IMR-90 (cell line): ENCODE measurements around the gene JMJD1C. TPM values are rescaled to one million over a fixed set of nuclear protein-coding genes. Genes with fewer than 3 reads are reported as not detected.

Experiments used
- ATAC-seq: fragments of 200-7000 bp; cut with Tn5 transposase; 2 replicates; pipeline ENCODE4 v1.9.1; 2020; ENCODE audit warnings: low read depth, mild to moderate bottlenecking, moderate library complexity
- BruUV-seq: library from RNA; stranded (reverse); fragments of 400-500 nt; replicated peaks from 2 replicates; lab custom pipeline; 2021; lab: Mats Ljungman, UMichigan
- CTCF ChIA-PET: fragments of 300-600 bp; formaldehyde crosslinking; extraction: SDS; loops from one replicate; lab custom pipeline; 2021; ENCODE audit warnings: antibody characterized with exemption; lab: Yijun Ruan, JAX
- POLR2A ChIA-PET: fragments of 300-600 bp; sonication (Branson Sonifier 250); formaldehyde crosslinking; loops from one replicate; lab custom pipeline; 2022; ENCODE audit warnings: antibody characterized with exemption; ENCODE audit not compliant: unreplicated experiment; lab: Charles Lee
- DNase-seq: peaks from one replicate; pipeline ENCODE4 v3.0.0; 2013
- H2AFZ ChIP-seq: replicated peaks from 2 replicates; pipeline ENCODE3; 2013; ENCODE audit warnings: low read length, mild to moderate bottlenecking; ENCODE audit not compliant: poor library complexity
- H2AK5ac ChIP-seq: 2 replicates; pipeline ENCODE4 v1.6.1; 2013; ENCODE audit warnings: low read depth, low read length, inconsistent platforms
- H2AK9ac ChIP-seq: replicated peaks from 2 replicates; pipeline ENCODE3; 2013; ENCODE audit warnings: mild to moderate bottlenecking, low read depth, low read length, moderate library complexity; ENCODE audit not compliant: poor library complexity
- H2BK120ac ChIP-seq: 2 replicates; pipeline ENCODE4 v1.6.1; 2013; ENCODE audit warnings: low read depth, low read length, inconsistent platforms
- H2BK15ac ChIP-seq: 3 replicates; pipeline ENCODE4 v1.6.1; 2013; ENCODE audit warnings: low read depth, low read length, inconsistent platforms
- H2BK20ac ChIP-seq: 2 replicates; pipeline ENCODE4 v1.6.1; 2013; ENCODE audit warnings: low read depth, mild to moderate bottlenecking, inconsistent platforms, low read length, moderate library complexity
- H2BK5ac ChIP-seq: 2 replicates; pipeline ENCODE4 v1.6.1; 2013; ENCODE audit warnings: mild to moderate bottlenecking, low read depth, low read length, inconsistent platforms; ENCODE audit not compliant: poor library complexity, severe bottlenecking
- H3K14ac ChIP-seq: replicated peaks from 2 replicates; pipeline ENCODE4 v1.6.1; 2013; ENCODE audit warnings: low read depth, low read length, inconsistent platforms
- H3K18ac ChIP-seq: 2 replicates; pipeline ENCODE4 v1.6.1; 2013; ENCODE audit warnings: low read depth, low read length, control low read depth
- H3K23ac ChIP-seq: 2 replicates; pipeline ENCODE4 v1.6.1; 2013; ENCODE audit warnings: low read depth, low read length, inconsistent platforms
- H3K27ac ChIP-seq: 2 replicates; pipeline ENCODE4 v1.5.1; 2013; ENCODE audit warnings: mild to moderate bottlenecking, control low read depth, low read length; ENCODE audit not compliant: insufficient read depth
- H3K27me3 ChIP-seq: 2 replicates; pipeline ENCODE4 v1.6.1; 2013; ENCODE audit warnings: low read length; ENCODE audit not compliant: control insufficient read depth, insufficient read depth
- H3K36me3 ChIP-seq: 2 replicates; pipeline ENCODE4 v1.6.1; 2013; ENCODE audit warnings: low read length, mixed read lengths; ENCODE audit not compliant: control insufficient read depth, insufficient read depth
- H3K4ac ChIP-seq: 2 replicates; pipeline ENCODE4 v1.6.1; 2013; ENCODE audit warnings: low read depth, low read length, inconsistent platforms
- H3K4me1 ChIP-seq: 2 replicates; pipeline ENCODE4 v1.6.1; 2013; ENCODE audit warnings: low read length, mixed read lengths; ENCODE audit not compliant: control insufficient read depth, insufficient read depth
- H3K4me2 ChIP-seq: 2 replicates; pipeline ENCODE4 v1.6.1; 2013; ENCODE audit warnings: low read depth, mild to moderate bottlenecking, control low read depth, low read length, moderate library complexity
- H3K4me3 ChIP-seq: 2 replicates; pipeline ENCODE4 v1.5.1; 2013; ENCODE audit warnings: low read depth, mild to moderate bottlenecking, control low read depth, low read length, moderate library complexity; ENCODE audit not compliant: insufficient read depth
- H3K56ac ChIP-seq: 2 replicates; pipeline ENCODE4 v1.6.1; 2013; ENCODE audit warnings: low read length, inconsistent platforms; ENCODE audit not compliant: insufficient read depth; ENCODE audit errors: extremely low read depth
- H3K79me1 ChIP-seq, 2 experiments: 2 replicates each; pipeline ENCODE4 v1.6.1; 2013; ENCODE audit warnings: low read length in 2 of 2, inconsistent platforms in 1 of 2, low read depth in 1 of 2
- H3K9ac ChIP-seq: 2 replicates; pipeline ENCODE4 v1.6.1; 2013; ENCODE audit warnings: low read depth, low read length, control low read depth
- H3K9me1 ChIP-seq: 2 replicates; pipeline ENCODE4 v1.6.1; 2013; ENCODE audit warnings: low read length, inconsistent platforms; ENCODE audit not compliant: insufficient read depth
- H3K9me3 ChIP-seq: 2 replicates; pipeline ENCODE4 v1.6.1; 2013; ENCODE audit warnings: low read length; ENCODE audit not compliant: control insufficient read depth, insufficient read depth
- H4K20me1 ChIP-seq: 2 replicates; pipeline ENCODE4 v1.6.1; 2013; ENCODE audit warnings: low read length, inconsistent platforms; ENCODE audit not compliant: insufficient read depth
- H4K5ac ChIP-seq: 2 replicates; pipeline ENCODE4 v1.6.1; 2013; ENCODE audit warnings: mild to moderate bottlenecking, low read depth, low read length, control low read depth
- H4K8ac ChIP-seq, 2 experiments: 2 replicates each; pipeline ENCODE4 v1.6.1; 2013; ENCODE audit warnings: low read depth in 2 of 2, low read length in 2 of 2, control low read depth in 1 of 2, inconsistent platforms in 1 of 2
- H4K91ac ChIP-seq: 2 replicates; pipeline ENCODE4 v1.6.1; 2013; ENCODE audit warnings: low read depth, low read length, inconsistent platforms; ENCODE audit not compliant: insufficient read depth
- CHD1 ChIP-seq: IDR thresholded peaks from 2 replicates; pipeline ENCODE4 v1.6.1; 2012; ENCODE audit warnings: low read depth, low read length, improper control_type of control experiment
- MAZ ChIP-seq: IDR thresholded peaks from 2 replicates; pipeline ENCODE4 v1.6.1; 2012; ENCODE audit warnings: low read depth, mild to moderate bottlenecking, low read length, improper control_type of control experiment, moderate library complexity, borderline replicate concordance
- POLR2A ChIP-seq: IDR thresholded peaks from 2 replicates; pipeline ENCODE4 v1.6.1; 2012; ENCODE audit warnings: mild to moderate bottlenecking, low read depth, low read length
- RFX5 ChIP-seq: IDR thresholded peaks from 2 replicates; pipeline ENCODE4 v1.8.0; 2012; ENCODE audit warnings: low read depth, mild to moderate bottlenecking, low read length, moderate library complexity
- WGBS, 2 experiments: methylation state at CpG; one replicate each; pipeline versions ENCODE4 v1.1.5 to v1.1.7; 2013; ENCODE audit warnings: missing lambda C conversion rate in 2 of 2; ENCODE audit not compliant: insufficient read length in 1 of 2; ENCODE audit errors: extremely low coverage in 2 of 2; 5-methylcytosine and 5-hydroxymethylcytosine counted together
- dilution Hi-C: fragments of 300-500 bp; cut with HindIII; formaldehyde crosslinking; loops from one replicate; pipeline ENCODE4 v1.14.3; 2018; ENCODE audit warnings: low sequenced_read_pairs; ENCODE audit not compliant: unreplicated experiment
- in situ Hi-C: fragments of 300-500 bp; cut with MboI; formaldehyde crosslinking; loops from 3 replicates; pipeline ENCODE4 v1.14.3; 2019; ENCODE audit warnings: low sequenced_read_pairs, inconsistent platforms, mixed read lengths
- intact Hi-C: fragments of 100-400 bp; cut with micrococcal nuclease; formaldehyde crosslinking; loops from 2 replicates; pipeline ENCODE4 v1.10.0; 2022
- polyA plus RNA-seq, 3 experiments: library from polyadenylated mRNA; depleted of rRNA; stranded (reverse); fragments of >200 nt; gene quantifications; 2 replicates each; pipeline ENCODE4 v1.2.3, GENCODE V29; 2012; ENCODE audit warnings: low replicate concordance in 1 of 3
- total RNA-seq: library from RNA; depleted of rRNA; stranded (reverse); fragments of >200 nt; gene quantifications from 2 replicates; pipeline ENCODE4 v1.2.3, GENCODE V29; 2012

The JMJD1C gene
- total and polyA plus RNA-seq, 2 of the 4 experiments (the other 2 are of a cell fraction), result 15.6 to 96.8 TPM

DNA sequence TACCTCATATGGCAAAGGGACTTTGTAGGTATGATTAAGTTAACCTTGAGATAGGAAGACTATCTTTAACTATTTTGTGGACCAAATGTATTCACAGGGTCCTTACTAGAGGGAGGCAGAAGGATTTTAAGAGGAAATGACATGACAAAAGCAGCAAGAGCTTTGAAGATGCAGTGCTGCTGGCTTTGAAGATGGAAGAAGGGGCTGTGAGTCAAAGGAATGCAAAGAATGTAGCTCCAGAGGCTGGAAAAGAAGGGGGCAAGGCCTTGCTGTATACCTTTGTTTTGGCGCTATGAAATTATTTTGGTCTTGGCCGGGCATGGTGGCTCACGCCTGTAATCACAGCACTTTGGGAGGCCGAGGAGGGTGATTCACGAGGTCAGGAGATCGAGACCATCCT, 335.9 kb downstream of the JMJD1C start:
- Histone ChIP-seq H3K9ac (no peak overlapping the region), H3K4ac (no peak overlapping the region), H3K9me1 (no peaks in the 10 kb centered on the region), H3K18ac (no peak overlapping the region), H3K4me3 (no peak overlapping the region), H2AK5ac (no peak overlapping the region), H3K27ac (no peak overlapping the region), H2AK9ac (no peak overlapping the region), H4K5ac (no peak overlapping the region), H3K23ac (no peak overlapping the region), H3K56ac (no peak overlapping the region), H2AFZ (no peak overlapping the region), H3K4me1 (peaks cover 2% of the 10 kb centered on the region; the same call in 1 of the 2 replicates), H2BK20ac (no peak overlapping the region), H2BK5ac (no peak overlapping the region), H3K9me3 (no peaks in the 10 kb centered on the region), H4K20me1 (no peaks in the 10 kb centered on the region), H2BK120ac (no peak overlapping the region), H3K27me3 (no peaks in the 10 kb centered on the region), H3K36me3 (no peaks in the 10 kb centered on the region), H4K91ac (no peak overlapping the region), H3K4me2 (no peak overlapping the region), H4K8ac (no peak overlapping the region; a peak in 1 of 4 replicates), H2BK15ac (no peak overlapping the region), H3K14ac (no peak overlapping the region), H3K79me1 (peaks cover 5 to 12% of the 10 kb centered on the region in 2 experiments; a peak in 2 of 4 replicates)
- in situ Hi-C loops, result loop anchor here (25.0 kb wide), 1 partner anchor 1043 kb away; no protein-coding TSS in a partner anchor
- dilution Hi-C loops, result no loop called here
- WGBS, 2 experiments, result no CpG with 5 or more reads among the region's 6 CpGs
- ChIA-PET CTCF (no interaction called here), POLR2A (no interaction called here)
- BruUV-seq, result no TSS peak
- intact Hi-C loops, result no loop called here
- no peak for ATAC-seq
- no peak for DNase-seq
- TF ChIP-seq RFX5 (no peak), POLR2A (no peak), MAZ (no peak), CHD1 (no peak)
